SHP77 (cell line): ENCODE data around the gene PSME2.

Source experiments
- DNase-seq, 2 experiments: peaks; one replicate each; lab custom pipeline; 2025; lab: John Stamatoyannopoulos, UW

Gene PSME2

DNA sequence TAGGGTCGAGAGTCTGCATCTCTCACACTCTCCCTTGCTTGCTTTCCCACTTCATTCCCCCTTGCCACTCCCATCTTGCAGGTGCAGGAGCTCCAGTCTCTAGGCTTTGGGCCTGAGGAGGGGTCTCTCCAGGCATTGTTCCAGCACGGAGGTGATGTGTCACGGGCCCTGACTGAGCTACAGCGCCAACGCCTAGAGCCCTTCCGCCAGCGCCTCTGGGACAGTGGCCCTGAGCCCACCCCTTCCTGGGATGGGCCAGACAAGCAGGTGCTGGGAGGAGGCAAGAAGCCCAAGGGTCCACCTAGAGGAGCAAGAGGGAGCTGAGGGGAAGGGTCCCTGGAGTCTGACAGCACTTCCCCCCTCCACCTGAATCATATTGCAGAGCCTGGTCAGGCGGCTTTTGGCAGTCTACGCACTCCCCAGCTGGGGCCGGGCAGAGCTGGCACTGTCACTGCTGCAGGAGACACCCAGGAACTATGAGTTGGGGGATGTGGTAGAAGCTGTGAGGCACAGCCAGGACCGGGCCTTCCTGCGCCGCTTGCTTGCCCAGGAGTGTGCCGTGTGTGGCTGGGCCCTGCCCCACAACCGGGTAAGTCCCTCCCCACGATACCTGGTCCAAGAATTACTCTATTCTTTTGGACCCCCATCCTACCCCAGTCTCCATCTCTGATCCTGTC is 5.1 kb upstream of the PSME2 start:
- no peak for DNase-seq

DNA sequence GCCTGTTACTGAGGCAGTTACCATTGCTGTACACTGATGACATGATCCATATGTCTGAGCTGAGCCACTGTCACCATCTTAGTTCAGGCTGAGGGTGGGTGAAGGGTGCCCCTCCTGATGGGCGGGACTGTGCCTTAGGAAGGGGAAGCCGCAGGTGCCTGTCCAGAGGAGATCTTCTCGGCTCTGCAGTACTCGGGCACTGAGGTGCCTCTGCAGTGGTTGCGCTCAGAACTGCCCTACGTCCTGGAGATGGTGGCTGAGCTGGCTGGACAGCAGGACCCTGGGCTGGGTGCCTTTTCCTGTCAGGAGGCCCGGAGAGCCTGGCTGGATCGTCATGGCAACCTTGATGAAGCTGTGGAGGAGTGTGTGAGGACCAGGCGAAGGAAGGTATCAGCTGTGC is 4.6 kb upstream of the PSME2 start:
- no peak for DNase-seq

DNA sequence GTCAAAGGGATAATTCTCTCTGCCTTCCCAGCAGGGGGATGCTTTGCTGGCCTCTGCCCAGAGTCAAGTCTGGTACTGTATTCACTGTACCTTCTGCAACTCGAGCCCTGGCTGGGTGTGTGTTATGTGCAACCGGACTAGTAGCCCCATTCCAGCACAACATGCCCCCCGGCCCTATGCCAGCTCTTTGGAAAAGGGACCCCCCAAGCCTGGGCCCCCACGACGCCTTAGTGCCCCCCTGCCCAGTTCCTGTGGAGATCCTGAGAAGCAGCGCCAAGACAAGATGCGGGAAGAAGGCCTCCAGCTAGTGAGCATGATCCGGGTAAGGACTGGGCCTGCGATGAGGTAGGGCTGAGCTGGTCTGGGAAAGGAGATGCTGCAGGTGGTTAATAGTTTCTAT is 4.2 kb upstream of the PSME2 start:
- no peak for DNase-seq

DNA sequence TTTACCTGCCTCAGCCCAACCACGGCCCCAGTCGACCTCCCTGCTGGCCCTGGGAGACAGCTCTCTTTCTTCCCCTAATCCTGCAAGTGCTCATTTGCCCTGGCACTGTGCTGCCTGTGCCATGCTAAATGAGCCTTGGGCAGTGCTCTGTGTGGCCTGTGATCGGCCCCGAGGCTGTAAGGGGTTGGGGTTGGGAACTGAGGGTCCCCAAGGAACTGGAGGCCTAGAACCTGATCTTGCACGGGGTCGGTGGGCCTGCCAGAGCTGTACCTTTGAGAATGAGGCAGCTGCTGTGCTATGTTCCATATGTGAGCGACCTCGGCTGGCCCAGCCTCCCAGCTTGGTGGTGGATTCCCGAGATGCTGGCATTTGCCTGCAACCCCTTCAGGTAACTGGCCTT is 3.7 kb upstream of the PSME2 start:
- no peak for DNase-seq

DNA sequence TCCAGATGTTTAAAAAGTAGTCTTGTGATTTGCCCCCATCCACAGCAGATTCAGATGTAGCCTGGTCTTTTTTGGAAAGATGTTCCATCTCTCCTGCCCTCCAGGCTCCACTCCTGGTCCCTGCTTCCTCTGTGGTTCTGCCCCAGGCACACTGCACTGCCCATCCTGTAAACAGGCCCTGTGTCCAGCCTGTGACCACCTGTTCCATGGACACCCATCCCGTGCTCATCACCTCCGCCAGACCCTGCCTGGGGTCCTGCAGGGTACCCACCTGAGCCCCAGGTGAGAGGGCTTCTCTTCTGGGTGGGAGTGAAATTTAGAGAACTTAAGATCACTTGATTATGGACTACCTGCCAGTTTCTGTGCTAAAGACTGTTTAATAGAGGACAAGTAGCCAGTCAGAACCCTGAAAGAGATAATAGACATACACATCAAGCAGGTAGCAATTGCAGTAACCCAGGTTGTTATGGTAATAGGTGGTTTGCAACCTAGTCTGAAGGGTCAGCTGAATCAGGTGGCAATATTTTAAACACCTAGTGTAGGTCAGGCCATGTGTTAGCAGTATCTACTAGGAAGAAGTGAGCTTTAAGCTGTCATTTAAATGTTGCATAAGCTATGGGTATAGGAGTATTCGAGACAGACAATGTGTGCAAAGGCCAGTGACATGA is 3.0 kb upstream of the PSME2 start:
- no peak for DNase-seq

DNA sequence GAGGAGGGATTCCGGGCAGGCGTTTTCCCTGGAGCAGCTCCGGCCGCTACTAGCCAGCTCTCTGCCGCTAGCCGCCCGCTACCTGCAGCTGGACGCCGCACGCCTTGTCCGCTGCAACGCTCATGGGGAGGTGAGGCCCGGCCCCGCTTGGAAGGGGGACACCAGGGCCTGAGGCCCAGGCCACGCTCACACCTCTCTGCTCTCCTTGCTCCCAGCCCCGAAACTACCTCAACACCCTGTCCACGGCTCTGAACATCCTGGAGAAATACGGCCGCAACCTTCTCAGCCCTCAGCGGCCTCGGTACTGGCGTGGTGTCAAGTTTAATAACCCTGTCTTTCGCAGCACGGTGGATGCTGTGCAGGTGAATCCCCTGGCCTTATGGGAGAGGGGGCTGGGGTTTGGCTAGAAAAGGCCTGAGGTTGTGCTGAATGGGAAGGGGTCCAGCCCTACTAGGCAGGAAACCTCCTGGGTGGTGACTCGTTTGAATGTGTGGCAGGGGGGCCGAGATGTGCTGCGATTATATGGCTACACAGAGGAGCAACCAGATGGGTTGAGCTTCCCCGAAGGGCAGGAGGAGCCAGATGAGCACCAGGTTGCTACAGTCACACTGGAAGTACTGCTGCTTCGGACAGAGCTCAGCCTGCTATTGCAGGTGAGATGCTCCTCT is 1.5 kb upstream of the PSME2 start:
- DNase-seq, result no peak

DNA sequence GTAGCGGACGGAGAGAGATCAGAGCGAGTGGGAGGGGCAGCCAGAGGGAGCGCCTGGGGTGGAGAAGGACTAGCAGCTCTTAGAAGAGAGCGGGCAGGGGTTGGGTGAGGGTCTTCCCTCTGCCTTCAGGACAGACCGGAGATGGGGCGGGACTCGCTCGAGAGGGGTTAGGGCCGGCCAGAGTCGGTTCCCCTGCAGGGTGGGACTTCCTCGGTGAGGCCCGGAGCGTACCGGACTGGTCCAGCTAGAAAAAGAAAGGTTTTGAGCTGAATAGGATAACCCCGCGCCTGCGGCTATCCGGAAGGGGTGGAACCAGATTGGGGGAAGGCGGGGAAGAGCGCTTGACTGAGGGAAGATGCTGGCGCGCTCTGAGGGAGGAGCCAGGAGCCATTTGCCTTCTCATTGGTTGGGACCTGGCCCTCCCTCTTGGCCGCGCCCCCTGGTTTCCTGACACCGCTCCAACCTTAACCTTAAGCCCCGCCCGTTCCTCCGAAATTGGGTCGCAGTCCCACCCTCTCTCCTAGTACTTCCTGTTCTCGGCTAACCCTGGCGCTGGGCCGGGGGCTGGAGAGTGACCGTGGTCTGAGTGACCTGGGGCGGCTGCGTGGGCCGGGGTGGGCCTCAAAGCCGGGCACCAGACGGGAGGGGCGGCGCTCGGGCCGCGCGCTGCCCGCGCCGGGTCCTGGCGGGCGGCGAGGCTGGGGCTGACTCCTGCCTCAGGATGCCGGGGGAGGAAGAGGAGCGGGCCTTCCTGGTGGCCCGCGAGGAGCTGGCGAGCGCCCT is 759 bp upstream of the PSME2 start, which contains the start of gene RNF31:
Gene RNF31, plus strand, starts transcription at position 521 of the 783 bp plus-strand sequence. Its CDS starts 201 bp downstream, at position 722.
- DNase-seq, result peak; percentile 99

DNA sequence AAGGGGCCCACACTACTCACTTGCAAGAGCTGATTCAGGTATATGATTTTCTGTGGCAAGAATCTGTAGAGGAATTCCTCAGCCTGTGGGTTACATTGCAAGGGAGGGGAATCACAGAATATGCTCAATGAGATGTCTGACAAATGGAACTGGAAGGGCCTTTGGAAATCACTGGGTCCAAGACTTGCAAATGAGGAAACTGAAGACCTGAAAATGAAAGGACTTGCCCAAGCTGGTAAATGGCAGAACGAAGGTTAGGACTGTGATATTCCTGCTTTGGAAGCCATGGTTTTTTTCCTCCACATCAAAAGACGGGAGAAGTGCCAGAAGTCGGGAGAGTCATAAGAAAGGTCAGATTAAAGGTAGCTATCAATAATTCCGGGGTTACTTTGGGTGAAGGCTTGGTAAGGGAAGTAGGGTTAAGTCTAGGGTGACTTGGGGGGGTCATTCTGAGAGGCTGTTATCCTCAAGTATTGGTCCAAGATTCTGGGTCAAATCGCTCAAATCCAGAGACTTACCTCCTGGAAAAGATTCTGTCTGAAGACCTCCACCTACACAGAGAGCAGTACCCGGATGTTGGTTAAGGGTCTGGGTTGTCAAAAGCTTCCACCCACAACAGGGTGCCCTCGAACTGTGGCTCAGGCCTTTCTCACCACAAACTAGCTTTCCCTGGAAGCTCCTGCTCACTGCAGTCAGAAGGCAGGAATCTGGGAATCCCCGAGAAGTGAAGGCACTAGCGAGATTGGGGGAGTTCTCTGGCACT is 539 bp downstream of the PSME2 start:
- peak in 1 of 2 experiments; percentile 55 for DNase-seq

DNA sequence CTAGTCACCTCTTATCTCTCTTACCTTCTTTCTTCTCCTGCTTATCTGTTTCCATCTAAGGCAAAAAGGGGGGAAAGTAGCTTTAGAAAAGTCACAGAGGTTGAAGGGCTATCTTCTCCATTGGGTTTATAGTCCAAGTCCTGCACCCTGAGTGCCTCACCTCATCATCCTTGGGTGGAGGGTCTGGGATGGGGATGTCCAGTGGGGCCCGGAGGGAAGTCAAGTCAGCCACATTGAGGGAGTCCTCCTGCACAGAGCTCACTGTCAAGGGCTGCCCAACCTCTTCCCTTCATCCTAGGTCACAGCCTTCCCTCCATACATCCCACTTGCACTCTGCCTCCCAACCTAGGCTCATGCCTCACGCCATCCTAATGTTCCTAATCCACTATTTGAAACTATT is 1.2 kb downstream of the PSME2 start:
- DNase-seq, result no peak

DNA sequence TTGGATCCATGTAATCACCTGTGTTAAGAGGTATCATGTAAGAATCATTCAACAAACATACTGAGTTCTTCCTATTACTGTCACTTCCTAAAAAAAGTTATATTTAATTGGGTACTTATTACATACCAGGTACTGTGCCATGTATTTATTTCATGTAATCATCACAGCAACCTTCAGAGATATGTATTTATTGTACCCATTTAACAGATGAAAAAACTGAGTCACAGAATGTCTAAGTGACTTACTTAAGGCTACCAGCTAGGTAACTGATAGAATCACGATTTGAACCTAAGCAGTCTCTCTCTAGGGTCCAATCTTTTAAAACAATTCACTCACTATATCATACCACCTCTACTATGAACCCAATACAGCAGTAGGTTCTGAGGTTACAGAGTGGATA is 2.0 kb downstream of the PSME2 start:
- DNase-seq, result no peak

DNA sequence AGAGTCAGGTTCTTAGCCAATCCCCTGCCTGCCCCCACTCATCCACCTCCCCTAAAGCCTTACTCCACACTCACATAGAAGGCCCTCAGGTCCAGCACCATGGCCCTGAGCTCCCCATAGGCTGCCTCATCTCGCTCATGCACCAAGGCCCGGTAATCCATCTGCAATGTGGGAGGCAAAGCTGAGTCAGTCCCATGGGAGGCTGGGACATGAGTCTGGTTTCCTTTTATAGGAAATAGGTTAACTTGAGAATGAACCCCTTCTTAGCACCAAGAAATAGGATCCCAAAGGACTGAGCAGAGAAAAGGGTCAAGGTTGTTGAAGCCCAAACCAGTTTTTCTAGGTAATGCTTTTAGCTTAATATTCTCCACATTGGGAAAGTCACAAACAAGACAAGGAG is 2.9 kb downstream of the PSME2 start:
- no peak for DNase-seq

DNA sequence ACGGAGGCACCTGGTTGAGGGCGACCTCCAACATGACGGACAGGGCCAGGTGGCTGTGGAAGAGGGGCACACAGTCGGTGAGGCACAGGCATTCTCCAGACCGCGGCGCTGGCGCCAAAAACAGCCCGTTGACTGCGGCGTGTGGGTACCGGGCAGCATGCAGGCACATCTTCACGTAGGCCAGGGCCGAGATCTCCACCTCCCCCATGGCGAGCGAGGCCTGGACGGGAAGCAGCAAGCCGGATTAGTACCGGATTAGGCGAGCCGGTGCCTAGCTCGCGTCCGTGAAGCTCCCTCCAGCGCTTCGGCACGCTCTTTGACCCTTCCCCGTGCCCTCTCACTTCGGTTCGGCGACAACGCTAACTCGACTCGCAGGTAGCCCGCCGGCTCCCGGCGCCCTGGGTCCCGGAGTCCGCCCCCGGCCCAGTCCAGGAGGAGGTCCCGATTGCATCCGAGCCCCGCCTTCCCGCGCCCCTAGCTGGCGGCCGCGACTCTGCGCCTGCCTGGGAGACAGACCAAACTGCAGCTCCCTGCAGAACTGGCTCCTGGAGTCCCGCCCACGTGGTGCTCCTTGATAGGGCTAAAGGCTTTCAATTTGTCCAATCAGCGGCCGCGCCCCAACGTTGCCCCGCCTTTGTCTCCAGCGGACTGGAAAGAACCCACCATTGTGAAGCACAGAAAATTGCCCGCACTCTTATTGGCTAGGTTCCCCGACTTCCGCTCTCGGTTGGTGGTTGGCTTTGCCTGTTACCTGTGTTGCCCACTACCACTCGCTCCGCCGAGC is 5.1 kb downstream of the PSME2 start, which contains the start of gene EMC9:
Gene EMC9, minus strand, starts transcription at position 495 of the 784 bp plus-strand sequence. Its CDS starts 287 bp downstream, at position 208.
- DNase-seq, result peak; percentile 100

DNA sequence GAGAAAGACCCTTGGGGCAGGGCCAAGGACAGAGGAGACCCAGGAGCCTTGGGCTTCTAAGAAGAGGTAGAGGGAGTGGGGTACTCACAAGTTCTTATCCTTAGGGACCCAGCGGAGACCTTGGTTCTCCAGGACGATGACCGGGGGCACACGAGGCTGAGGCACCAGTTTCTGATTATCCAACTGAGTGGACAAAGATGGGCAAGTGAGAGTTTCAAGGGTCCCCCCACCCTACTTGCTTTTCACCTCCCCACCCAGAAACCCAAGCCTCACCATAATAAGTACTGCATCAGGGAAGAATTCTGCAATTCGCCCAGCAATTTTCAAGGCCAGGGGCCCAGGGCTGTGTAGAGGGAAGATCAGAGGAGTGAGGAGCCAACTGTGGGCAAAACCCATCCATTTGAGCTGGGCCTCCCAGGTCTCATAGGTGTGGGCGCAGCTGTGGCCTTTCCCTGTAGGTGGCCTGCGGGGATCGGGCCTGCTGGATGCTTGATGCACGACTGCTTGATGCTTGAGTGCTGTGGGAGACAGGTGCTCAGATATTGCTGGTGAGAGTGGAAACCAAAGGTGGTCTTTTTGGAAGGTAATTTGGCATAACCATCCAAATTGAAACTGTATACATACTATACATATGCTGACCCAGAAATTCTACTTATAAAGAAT is 7.0 kb downstream of the PSME2 start:
- DNase-seq, result peak; percentile 37 to 48

DNA sequence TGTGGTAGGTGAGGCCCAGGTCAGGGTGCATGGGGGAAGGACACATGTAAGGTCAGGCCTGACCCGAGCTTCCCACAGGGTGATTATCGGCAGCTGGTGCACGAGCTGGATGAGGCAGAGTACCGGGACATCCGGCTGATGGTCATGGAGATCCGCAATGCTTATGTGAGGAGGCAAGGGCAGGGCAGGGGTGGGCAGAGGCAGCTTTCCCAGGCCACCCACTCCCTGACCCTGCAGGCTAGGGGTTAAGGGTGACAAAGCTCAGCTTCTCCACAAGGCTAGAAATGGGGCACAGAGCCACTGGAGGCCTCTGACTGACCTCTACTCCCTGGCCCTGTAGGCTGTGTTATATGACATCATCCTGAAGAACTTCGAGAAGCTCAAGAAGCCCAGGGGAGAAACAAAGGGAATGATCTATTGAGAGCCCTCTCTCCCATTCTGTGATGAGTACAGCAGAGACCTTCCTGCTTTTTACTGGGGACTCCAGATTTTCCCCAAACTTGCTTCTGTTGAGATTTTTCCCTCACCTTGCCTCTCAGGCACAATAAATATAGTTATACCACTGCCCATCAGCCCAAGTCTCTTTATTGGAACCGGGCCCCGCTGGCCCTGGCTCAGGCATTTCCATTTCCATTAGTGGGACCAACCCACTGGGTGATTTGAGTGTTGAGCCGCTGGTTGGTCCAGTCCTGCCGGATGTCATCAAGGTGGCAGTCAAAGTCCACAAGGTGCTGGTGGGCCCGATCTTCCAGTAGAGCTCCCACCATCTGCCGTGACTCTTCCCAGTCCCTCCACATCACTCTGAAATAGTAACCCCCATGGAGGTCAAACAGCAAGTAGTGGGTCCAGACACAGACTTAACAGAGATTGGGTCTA is 7.8 kb downstream of the PSME2 start:
- DNase-seq, result no peak

DNA sequence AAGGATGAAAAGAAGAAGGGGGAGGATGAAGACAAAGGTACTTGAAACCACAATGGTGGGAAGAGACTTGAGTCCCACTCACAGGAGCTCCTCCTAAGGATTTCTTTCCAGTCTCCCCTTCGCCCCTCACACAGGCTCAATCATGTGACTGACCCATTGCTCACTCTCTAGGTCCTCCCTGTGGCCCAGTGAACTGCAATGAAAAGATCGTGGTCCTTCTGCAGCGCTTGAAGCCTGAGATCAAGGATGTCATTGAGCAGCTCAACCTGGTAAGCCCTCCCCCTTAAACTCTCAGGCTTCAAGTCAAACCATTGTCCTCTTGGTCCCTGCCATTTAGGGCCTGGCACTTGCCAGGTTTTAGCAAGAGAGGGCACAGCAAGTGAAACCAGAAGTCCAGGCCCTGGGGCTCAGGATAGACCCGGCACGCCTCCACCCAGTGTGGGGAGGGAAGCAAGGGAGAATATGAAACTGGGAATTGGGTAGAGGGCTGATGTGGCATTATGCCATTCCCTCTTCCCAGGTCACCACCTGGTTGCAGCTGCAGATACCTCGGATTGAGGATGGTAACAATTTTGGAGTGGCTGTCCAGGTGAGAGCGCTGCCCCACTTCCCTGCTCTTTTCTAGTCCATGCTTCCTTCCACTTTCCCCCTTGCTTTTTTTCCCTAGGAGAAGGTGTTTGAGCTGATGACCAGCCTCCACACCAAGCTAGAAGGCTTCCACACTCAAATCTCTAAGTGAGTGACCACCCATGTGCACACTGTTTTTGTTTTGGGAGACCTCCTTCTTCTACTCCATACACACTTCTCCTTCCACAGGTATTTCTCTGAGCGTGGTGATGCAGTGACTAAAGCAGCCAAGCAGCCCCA is 8.6 kb downstream of the PSME2 start:
- DNase-seq, result no peak

DNA sequence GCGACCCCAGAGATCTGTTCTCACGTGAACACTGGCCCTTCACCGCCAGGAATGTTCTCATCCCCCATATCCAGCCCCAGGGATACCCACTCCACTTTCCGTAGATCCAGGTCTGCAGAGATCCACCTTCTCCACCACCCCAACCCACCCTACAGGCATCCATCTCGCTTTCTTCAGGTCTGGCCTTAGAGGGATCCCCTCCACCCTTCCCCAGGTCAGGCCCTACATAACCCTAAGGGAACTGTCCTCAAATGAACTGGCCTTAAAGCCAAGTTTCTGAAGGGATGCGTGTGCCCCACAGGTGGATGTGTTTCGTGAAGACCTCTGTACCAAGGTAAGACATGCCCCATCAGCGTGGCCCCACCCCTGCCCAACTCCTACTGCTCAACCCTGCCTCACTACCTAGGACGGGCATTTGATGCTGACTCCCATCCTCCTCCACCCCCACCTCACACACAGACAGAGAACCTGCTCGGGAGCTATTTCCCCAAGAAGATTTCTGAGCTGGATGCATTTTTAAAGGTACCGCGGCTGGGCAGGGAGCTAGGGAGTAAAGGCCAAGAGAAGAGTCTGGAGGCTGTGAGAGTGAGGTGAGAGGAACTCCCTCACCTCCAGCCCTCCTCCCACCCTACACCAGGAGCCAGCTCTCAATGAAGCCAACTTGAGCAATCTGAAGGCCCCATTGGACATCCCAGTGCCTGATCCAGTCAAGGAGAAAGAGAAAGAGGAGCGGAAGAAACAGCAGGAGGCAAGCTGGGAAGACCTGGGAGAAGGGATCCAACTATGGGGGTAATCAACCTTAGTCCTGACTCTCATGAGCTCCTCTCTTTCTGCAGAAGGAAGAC is 9.5 kb downstream of the PSME2 start:
- DNase-seq, result peak in 1 of 2 experiments; percentile 19
